ENCODE data around the gene SOHLH1.

Gene SOHLH1

GRCh38 chr9:135659252-135659651 is 40.0 kb downstream of the SOHLH1 start:
- DNase-seq (ENCODE audit: low read depth): no peak

DNA sequence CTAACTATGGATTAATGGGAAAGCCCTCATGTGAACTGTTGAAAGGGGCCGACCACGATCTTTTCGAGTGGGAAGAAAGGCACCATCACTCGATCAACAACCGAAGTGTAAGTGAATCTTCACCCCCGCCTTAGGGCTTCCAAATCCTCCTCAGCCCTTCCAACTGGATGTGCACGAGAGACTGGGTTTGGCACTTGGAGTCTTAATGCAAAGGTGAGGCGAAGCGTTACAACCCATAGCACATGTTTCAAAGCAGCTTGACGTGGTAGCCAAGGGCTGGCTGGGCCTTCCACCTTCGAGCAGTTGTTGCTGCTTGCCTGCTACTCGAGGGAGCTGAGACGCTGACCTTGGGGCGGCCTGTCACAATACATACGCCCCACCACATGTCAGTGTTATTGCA is 41.9 kb downstream of the SOHLH1 start:
- no peak for DNase-seq (ENCODE audit: low read depth)

GRCh38 chr9:135655317-135655716 is 44.0 kb downstream of the SOHLH1 start:
- no peak for DNase-seq (ENCODE audit: low read depth)

DNA sequence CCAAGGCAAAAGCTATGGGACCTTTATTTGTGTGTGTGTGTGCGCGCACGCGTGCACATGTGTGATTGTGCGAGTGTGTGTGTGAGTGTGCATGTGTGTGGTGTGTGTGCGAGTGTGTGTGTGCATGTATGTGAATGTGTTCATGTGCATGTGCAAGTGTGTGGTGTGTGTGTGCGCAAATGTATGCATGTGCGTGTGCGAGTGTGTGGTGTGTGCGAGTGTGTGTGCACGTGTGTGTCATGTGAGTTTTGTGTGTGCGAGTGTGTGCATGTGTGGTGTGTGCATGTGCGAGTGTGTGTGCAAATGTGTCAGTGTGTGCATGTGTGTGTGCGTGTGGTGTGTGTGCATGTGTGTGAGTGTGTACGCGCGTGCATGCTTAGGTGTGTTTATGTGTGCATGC is 48.9 kb downstream of the SOHLH1 start:
- no peak for DNase-seq (ENCODE audit: low read depth)

DNA sequence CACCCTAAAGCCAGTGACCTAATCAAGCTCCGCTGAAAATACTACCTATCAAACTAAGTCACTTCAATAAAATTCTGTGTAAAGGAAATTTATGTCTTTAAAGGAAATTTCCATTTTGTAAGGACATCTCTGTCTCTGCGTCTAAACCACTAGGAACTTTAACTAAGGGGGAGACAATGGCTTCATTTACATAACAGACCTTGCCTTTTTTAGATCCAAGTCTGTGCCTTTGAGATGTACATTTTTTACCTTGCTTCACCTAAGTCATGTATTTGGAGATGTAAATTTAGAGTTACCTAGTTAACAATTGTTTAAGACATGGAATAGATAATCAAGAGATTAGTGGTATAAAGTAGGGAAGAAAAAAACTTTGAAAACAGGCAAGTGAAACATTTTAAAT is 49.8 kb downstream of the SOHLH1 start:
- DNase-seq (ENCODE audit: low read depth): no peak

DNA sequence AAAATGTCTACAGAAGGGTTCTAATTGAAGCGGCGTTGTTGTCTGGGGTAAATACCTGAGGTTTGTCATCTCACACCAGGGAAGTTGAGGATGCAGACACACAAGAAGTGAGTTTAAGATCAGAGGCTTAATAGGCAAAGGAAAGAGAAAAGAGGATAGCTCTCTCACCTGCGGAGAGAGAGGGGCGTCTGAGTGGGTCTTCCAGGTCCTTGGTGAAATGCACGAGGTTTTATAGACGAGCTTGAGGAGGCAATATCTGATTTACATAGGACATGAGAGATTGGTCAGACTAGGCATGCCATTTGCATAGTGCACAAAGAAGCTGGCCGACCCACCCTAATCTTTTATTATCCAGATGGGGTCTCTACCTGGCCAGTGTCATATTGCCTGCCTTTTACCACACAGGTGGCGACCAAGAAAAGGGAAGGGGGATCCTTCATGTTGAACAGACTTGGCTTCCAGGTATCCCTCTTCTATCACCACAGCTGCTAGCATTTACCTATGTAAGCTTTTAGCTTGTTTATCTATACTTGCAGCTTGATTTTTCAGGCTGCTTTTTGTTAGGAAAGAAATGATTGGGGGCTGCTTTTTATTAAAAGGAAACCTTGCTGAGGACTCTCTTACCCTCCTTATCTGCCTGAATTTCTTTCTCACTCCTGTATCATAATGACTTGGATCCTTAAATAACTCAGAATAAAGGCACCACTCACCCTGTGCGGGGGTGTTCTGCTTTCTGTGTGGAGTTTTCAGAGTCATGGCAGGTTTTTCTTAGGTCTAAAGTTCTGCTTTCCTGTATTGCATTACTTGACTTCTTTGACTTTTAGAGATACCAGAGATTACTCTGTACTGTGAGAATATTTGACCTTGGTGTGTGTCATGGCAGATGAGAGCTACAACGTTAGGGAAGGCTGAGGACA is 50.5 kb downstream of the SOHLH1 start:
- DNase-seq (ENCODE audit: low read depth): no peak

DNA sequence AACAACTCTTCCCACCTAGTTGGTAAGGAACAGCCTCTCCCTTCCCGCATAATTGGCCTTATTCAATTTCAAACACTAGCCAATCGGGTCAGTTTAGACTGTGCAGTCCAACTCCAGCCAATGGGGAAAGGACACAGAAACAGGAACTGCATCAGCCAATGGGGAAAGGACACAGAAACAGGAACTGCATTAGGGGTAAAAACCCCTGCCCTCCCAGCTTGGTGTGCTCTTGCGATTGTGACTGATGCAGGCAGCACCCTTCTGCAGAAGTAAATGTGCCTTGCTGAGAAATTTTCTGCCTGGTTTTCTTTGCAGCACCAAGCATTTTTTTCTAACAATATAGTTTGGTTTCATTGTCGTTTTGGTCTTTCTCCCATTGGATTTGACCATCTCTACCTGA is 51.4 kb downstream of the SOHLH1 start:
- DNase-seq (ENCODE audit: low read depth): no peak

DNA sequence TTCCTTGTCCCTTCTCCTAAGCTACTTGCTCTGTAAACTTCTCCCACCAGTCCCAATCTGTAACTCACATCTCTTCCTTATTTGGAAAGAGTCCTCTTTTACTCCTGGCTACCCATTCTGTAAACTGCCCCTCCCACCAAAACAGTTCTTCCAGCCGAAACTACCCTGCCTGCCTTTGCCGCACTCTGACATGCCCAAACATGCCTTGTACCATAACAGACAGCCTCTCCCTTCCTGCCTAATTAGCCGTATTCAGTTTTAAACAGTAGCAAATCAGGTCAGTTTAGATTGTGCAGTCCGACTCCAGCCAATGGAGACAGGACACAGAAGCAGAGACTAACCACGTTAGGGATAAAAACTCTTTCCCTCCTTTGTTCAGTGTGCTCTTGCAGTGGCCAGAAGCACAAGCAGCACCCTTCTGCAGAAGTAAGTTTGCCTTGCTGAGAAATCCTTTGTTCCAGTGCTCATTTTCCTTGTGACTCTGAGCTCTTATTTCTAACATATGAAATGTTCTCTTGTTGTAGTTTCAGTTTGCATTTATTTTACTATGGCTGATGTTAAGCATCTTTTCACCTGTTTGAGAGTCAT is 54.6 kb downstream of the SOHLH1 start:
- no peak for DNase-seq (ENCODE audit: low read depth)

All from CMK (cell line).